TTC549 (cell line): ENCODE data around the gene ZNF136.

ENCODE experiments used
- FAIRE-seq: peaks from 2 replicates; lab custom pipeline; 2012; peaks lifted over from hg19 to GRCh38; lab: Jason Lieb, UNC

The ZNF136 gene

GRCh38 chr19:12162882-12163806 is at the start of gene ZNF136:
Gene ZNF136, plus strand, starts transcription at chr19:12163096. Its CDS starts 108 bp downstream, at chr19:12163204.
- FAIRE-seq, result peak; percentile 37

GRCh38 chr19:12113121-12113520 is 49.8 kb upstream of the ZNF136 start:
- no peak for FAIRE-seq

- FAIRE-seq, result no peak
Observed at GRCh38 chr19:12117201-12117970, 45.5 kb upstream of the ZNF136 start.

- no peak for FAIRE-seq
Observed at GRCh38 chr19:12126707-12127106, 36.2 kb upstream of the ZNF136 start.

- no peak for FAIRE-seq
Observed at GRCh38 chr19:12133069-12133468, 29.8 kb upstream of the ZNF136 start.

GRCh38 chr19:12137221-12137940 is 25.5 kb upstream of the ZNF136 start:
- FAIRE-seq, result no peak

- no peak for FAIRE-seq
Observed at GRCh38 chr19:12139269-12139668, 23.6 kb upstream of the ZNF136 start.

GRCh38 chr19:12139885-12140544 is 22.9 kb upstream of the ZNF136 start, which contains the start of gene ZNF20:
Gene ZNF20, minus strand, starts transcription at chr19:12140350. Its CDS starts 168 bp downstream, at chr19:12140182.
- no peak for FAIRE-seq

GRCh38 chr19:12140545-12141404 is 22.1 kb upstream of the ZNF136 start:
- FAIRE-seq, result no peak

- no peak for FAIRE-seq
Observed at GRCh38 chr19:12141405-12141736, 21.5 kb upstream of the ZNF136 start.

- no peak for FAIRE-seq
Observed at GRCh38 chr19:12145348-12145747, 17.5 kb upstream of the ZNF136 start.

- no peak for FAIRE-seq
Observed at GRCh38 chr19:12155324-12155860, 7.5 kb upstream of the ZNF136 start.

- peak; percentile 72 for FAIRE-seq
Observed at GRCh38 chr19:12156223-12157058, 6.5 kb upstream of the ZNF136 start, which contains the start of gene ZNF625. Gene ZNF625, minus strand, starts transcription at chr19:12156734. Its CDS starts 176 bp downstream, at chr19:12156558.

- FAIRE-seq, result no peak
Observed at GRCh38 chr19:12159773-12160414, 3.0 kb upstream of the ZNF136 start.

- no peak for FAIRE-seq
Observed at GRCh38 chr19:12162513-12162881, 399 bp upstream of the ZNF136 start.

- no peak for FAIRE-seq
Observed at GRCh38 chr19:12163826-12164225, 930 bp downstream of the ZNF136 start.

GRCh38 chr19:12166626-12167025 is 3.7 kb downstream of the ZNF136 start:
- no peak for FAIRE-seq

GRCh38 chr19:12180377-12180776 is 17.5 kb downstream of the ZNF136 start:
- FAIRE-seq, result no peak

- no peak for FAIRE-seq
Observed at GRCh38 chr19:12187625-12188024, 24.7 kb downstream of the ZNF136 start.
